NT2/D1 (cell line): Measurements from ENCODE around the gene TPRKB.

Source experiments
- SUZ12 ChIP-seq: IDR thresholded peaks from 2 replicates; pipeline ENCODE4 v1.6.1; 2011; ENCODE audit not compliant: insufficient read length, insufficient read depth; ENCODE audit errors: extremely low read depth
- YY1 ChIP-seq: IDR thresholded peaks from 2 replicates; pipeline ENCODE4 v1.6.1; 2011; ENCODE audit not compliant: insufficient read length, insufficient read depth

- TF ChIP-seq SUZ12 (no peak), YY1 (no peak)
Measured at GRCh38 chr2:73707058-73707457, 30.1 kb downstream of the TPRKB start.
